Measurements from ENCODE around the gene ATP13A3.
"Not testable (repeated sequence)": the region's sequence is repeated elsewhere in the genome, so short reads cannot be mapped to it uniquely, and the experiment has no call there.

The ATP13A3 gene

GRCh38 chr3:194486540-194487288, at the start of gene ATP13A3:
ATP13A3 (minus strand) TSS chr3:194487002; CDS start chr3:194462190, 24,812 bp downstream.
- no peak for TF ChIP-seq CTCF (IDR thresholded peaks at IDR 0.05; ENCODE audit: control extremely low read depth, extremely low read depth, low read depth, missing control alignments)
- peak; percentile 97 for DNase-seq (ENCODE audit: extremely low spot score)
- POLR2A ChIA-PET = interaction anchor here (1.0 to 1.4 kb wide), 2 partner anchors 24 to 90 kb away, joined by 3 read pairs; no protein-coding TSS in a partner anchor
- CTCF ChIA-PET = interaction anchor here (0.9 to 3.9 kb wide), 4 partner anchors 10 to 46 kb away, joined by 4 to 55 read pairs (median 4); no protein-coding TSS in a partner anchor

- DNase-seq (ENCODE audit: extremely low spot score); POLR2A ChIA-PET: not testable (repeated sequence)
- CTCF ChIA-PET = interaction anchor here (1.5 kb wide), 1 partner anchor 8 kb away, joined by 3 read pairs; no protein-coding TSS in a partner anchor
Measured at GRCh38 chr3:194535199-194535598, 48.4 kb upstream of the ATP13A3 start.

- ChIA-PET POLR2A (no interaction called here), CTCF (interaction anchor here (1.5 kb wide), 1 partner anchor 7 kb away, joined by 3 read pairs; no protein-coding TSS in a partner anchor)
- no peak for TF ChIP-seq CTCF (IDR thresholded peaks at IDR 0.05; ENCODE audit: control extremely low read depth, extremely low read depth, low read depth, missing control alignments)
- no peak for DNase-seq (ENCODE audit: extremely low spot score)
Measured at GRCh38 chr3:194534243-194534642, 47.4 kb upstream of the ATP13A3 start.

GRCh38 chr3:194532591-194532990, 45.8 kb upstream of the ATP13A3 start:
- no peak for DNase-seq (ENCODE audit: extremely low spot score)

GRCh38 chr3:194527726-194528125, 40.9 kb upstream of the ATP13A3 start:
- ChIA-PET POLR2A (no interaction called here), CTCF (interaction anchor here (0.6 kb wide), 1 partner anchor 55 kb away, joined by 3 read pairs; no protein-coding TSS in a partner anchor)
- TF ChIP-seq CTCF (IDR thresholded peaks at IDR 0.05; ENCODE audit: control extremely low read depth, extremely low read depth, low read depth, missing control alignments) = no peak
- no peak for DNase-seq (ENCODE audit: extremely low spot score)

More at GRCh38 chr3:194532591-194532990, 45.8 kb upstream of the ATP13A3 start:
- TF ChIP-seq CTCF (IDR thresholded peaks at IDR 0.05; ENCODE audit: control extremely low read depth, extremely low read depth, low read depth, missing control alignments) = no peak
- POLR2A ChIA-PET = no interaction called here
- CTCF ChIA-PET = no interaction called here

- no peak for TF ChIP-seq CTCF (IDR thresholded peaks at IDR 0.05; ENCODE audit: control extremely low read depth, extremely low read depth, low read depth, missing control alignments)
- ChIA-PET POLR2A (interaction anchor here (0.7 kb wide), 1 partner anchor 100 kb away, joined by 7 read pairs; no protein-coding TSS in a partner anchor), CTCF (interaction anchor here (1.3 kb wide), 1 partner anchor 9 kb away, joined by 3 read pairs; no protein-coding TSS in a partner anchor)
Measured at GRCh38 chr3:194526164-194526563, 39.4 kb upstream of the ATP13A3 start.

GRCh38 chr3:194522579-194523046, 35.8 kb upstream of the ATP13A3 start:
- ChIA-PET POLR2A (no interaction called here), CTCF (interaction anchor here (2.1 kb wide), 1 partner anchor 12 kb away, joined by 7 read pairs; no protein-coding TSS in a partner anchor)
- no peak for DNase-seq (ENCODE audit: extremely low spot score)
- no peak for TF ChIP-seq CTCF (IDR thresholded peaks at IDR 0.05; ENCODE audit: control extremely low read depth, extremely low read depth, low read depth, missing control alignments)

More at GRCh38 chr3:194526164-194526563, 39.4 kb upstream of the ATP13A3 start:
- DNase-seq (ENCODE audit: extremely low spot score) = no peak
